Measurements from ENCODE around the gene STXBP5L.
"Not testable (repeated sequence)": the region's sequence is repeated elsewhere in the genome, so short reads cannot be mapped to it uniquely, and the experiment has no call there.

STXBP5L gene

GRCh38 chr3:121073011-121073410 is 165.0 kb downstream of the STXBP5L start:
- Histone ChIP-seq H3K27me3 (no peaks in the 10 kb centered on the region), H4K20me1 (no peaks in the 10 kb centered on the region), H3K9me3 (replicated peaks in 1 of 11) (peaks cover 10 to 23% (median 14%) of the 10 kb centered on the region in 11 experiments; a peak in 19 of 22 replicates), H3K36me3 (peaks cover 0 to 7% (median 0%) of the 10 kb centered on the region in 11 experiments; a peak in 2 of 22 replicates), H3K4me1 (peaks cover 0 to 7% (median 0%) of the 10 kb centered on the region in 10 experiments; a peak in 3 of 20 replicates), H3K27ac (no peak overlapping the region), H3K9ac (no peak overlapping the region), H3K4me3 (no peak overlapping the region), H3K4me2 (no peak overlapping the region)
- TF ChIP-seq Cebpa-rat (IDR thresholded peaks at IDR 0.05), result no peak

GRCh38 chr3:121075191-121075590 is 167.2 kb downstream of the STXBP5L start:
- Histone ChIP-seq H3K27me3 (no peaks in the 10 kb centered on the region), H3K27ac (no peak overlapping the region), H4K20me1 (no peaks in the 10 kb centered on the region), H3K9ac (no peak overlapping the region), H3K9me3 (replicated peaks in 1 of 11) (peaks cover 11 to 34% (median 21%) of the 10 kb centered on the region in 11 experiments; a peak in 20 of 22 replicates), H3K36me3 (peaks cover 0 to 7% (median 0%) of the 10 kb centered on the region in 11 experiments; a peak in 4 of 22 replicates), H3K4me1 (peaks cover 0 to 7% (median 0%) of the 10 kb centered on the region in 10 experiments; a peak in 3 of 20 replicates), H3K4me2 (no peak overlapping the region), H3K4me3 (no peak overlapping the region)
- TF ChIP-seq Cebpa-rat (IDR thresholded peaks at IDR 0.05), result no peak

- H3K4me2 ChIP-seq, H4K20me1 ChIP-seq, H3K27ac ChIP-seq: not testable (repeated sequence)
These were observed 170.5 kb downstream of the STXBP5L start for GRCh38 chr3:121078378-121079101.

GRCh38 chr3:121096953-121097352 is 188.9 kb downstream of the STXBP5L start:
- no peaks in the 10 kb centered on the region; a peak in 1 of 22 replicates for H3K9me3 ChIP-seq (replicated peaks in 1 of 11)
- H3K36me3 ChIP-seq, result peaks cover 0 to 4% (median 0%) of the 10 kb centered on the region in 11 experiments; a peak in 2 of 22 replicates
- H3K27ac ChIP-seq, result no peak overlapping the region
- no peak overlapping the region for H3K9ac ChIP-seq
- no peak for TF ChIP-seq Cebpa-rat (IDR thresholded peaks at IDR 0.05)
- no peaks in the 10 kb centered on the region for H3K4me1 ChIP-seq
- H4K20me1 ChIP-seq, result no peaks in the 10 kb centered on the region
- H3K4me3 ChIP-seq, result no peak overlapping the region
- no peaks in the 10 kb centered on the region for H3K27me3 ChIP-seq
- H3K4me2 ChIP-seq, result no peak overlapping the region

More at GRCh38 chr3:121078378-121079101, 170.5 kb downstream of the STXBP5L start:
- H3K9me3 ChIP-seq (replicated peaks in 1 of 11), result peaks cover 11 to 40% (median 27%) of the 10 kb centered on the region in 11 experiments; a peak in 20 of 22 replicates
- not testable (repeated sequence) for H3K4me3 ChIP-seq, H3K36me3 ChIP-seq, H3K4me1 ChIP-seq, H3K27me3 ChIP-seq, H3K9ac ChIP-seq

- not testable (repeated sequence) for H4K20me1 ChIP-seq; H3K9me3 ChIP-seq (replicated peaks in 1 of 11); H3K27ac ChIP-seq; H3K9ac ChIP-seq; H3K27me3 ChIP-seq; H3K4me3 ChIP-seq; H3K4me1 ChIP-seq; H3K4me2 ChIP-seq
- H3K36me3 ChIP-seq, result peaks cover 0 to 13% (median 6%) of the 10 kb centered on the region in 11 experiments; a peak in 9 of 22 replicates
These were observed 203.1 kb downstream of the STXBP5L start for GRCh38 chr3:121111086-121111485.

GRCh38 chr3:121111914-121112612 is 204.1 kb downstream of the STXBP5L start:
- Histone ChIP-seq H4K20me1 (no peaks in the 10 kb centered on the region; a peak in 1 of 22 replicates), H3K9ac (no peak overlapping the region), H3K27ac (no peak overlapping the region), H3K9me3 (replicated peaks in 1 of 11) (peaks cover 0 to 7% (median 4%) of the 10 kb centered on the region in 11 experiments; a peak in 3 of 22 replicates), H3K4me3 (no peak overlapping the region), H3K27me3 (no peaks in the 10 kb centered on the region), H3K4me1 (no peaks in the 10 kb centered on the region; a peak in 1 of 20 replicates), H3K4me2 (no peak overlapping the region), H3K36me3 (peaks cover 0 to 13% (median 6%) of the 10 kb centered on the region in 11 experiments; a peak in 9 of 22 replicates)
- TF ChIP-seq Cebpa-rat (IDR thresholded peaks at IDR 0.05), result no peak

- no peak overlapping the region for H3K27ac ChIP-seq
- no peaks in the 10 kb centered on the region for H3K9me3 ChIP-seq (replicated peaks in 1 of 11)
- H4K20me1 ChIP-seq, result no peaks in the 10 kb centered on the region
- TF ChIP-seq Cebpa-rat (IDR thresholded peaks at IDR 0.05), result no peak
- H3K36me3 ChIP-seq, result no peaks in the 10 kb centered on the region
- H3K9ac ChIP-seq, result no peak overlapping the region
- no peaks in the 10 kb centered on the region for H3K4me1 ChIP-seq
- no peaks in the 10 kb centered on the region for H3K27me3 ChIP-seq
- H3K4me3 ChIP-seq, result no peak overlapping the region
- no peak overlapping the region for H3K4me2 ChIP-seq
These were observed 218.2 kb downstream of the STXBP5L start for GRCh38 chr3:121126033-121126706.

- H3K9ac ChIP-seq, result no peak overlapping the region
- no peaks in the 10 kb centered on the region for H3K36me3 ChIP-seq
- no peak overlapping the region for H3K4me2 ChIP-seq
- H3K4me1 ChIP-seq, result no peaks in the 10 kb centered on the region
- H4K20me1 ChIP-seq, result no peaks in the 10 kb centered on the region
- H3K4me3 ChIP-seq, result no peak overlapping the region
- no peak overlapping the region for H3K27ac ChIP-seq
- no peak for TF ChIP-seq Cebpa-rat (IDR thresholded peaks at IDR 0.05)
- H3K27me3 ChIP-seq, result no peaks in the 10 kb centered on the region
- 0 out of 22 replicates have a peak, but pooled peaks cover 0 to under 1% (median 0%) of the 10 kb centered on the region in 11 experiments for H3K9me3 ChIP-seq (replicated peaks in 1 of 11)
These were observed 218.7 kb downstream of the STXBP5L start for GRCh38 chr3:121126707-121127035.

- Histone ChIP-seq H3K9me3 (replicated peaks in 1 of 11) (peaks cover 0 to 7% (median 0%) of the 10 kb centered on the region in 11 experiments; a peak in 1 of 22 replicates), H3K36me3 (no peaks in the 10 kb centered on the region), H3K4me1 (peaks cover 0 to 23% (median 4%) of the 10 kb centered on the region in 10 experiments; a peak in 11 of 20 replicates), H3K27me3 (no peaks in the 10 kb centered on the region), H3K27ac (no peak overlapping the region), H4K20me1 (no peaks in the 10 kb centered on the region), H3K9ac (no peak overlapping the region), H3K4me3 (peak overlapping the region in 1 of 10 experiments; percentile 13; a peak in 1 of 20 replicates), H3K4me2 (peak overlapping the region in 2 of 11 experiments; percentile 31 to 54; a peak in 3 of 22 replicates)
- no peak for TF ChIP-seq Cebpa-rat (IDR thresholded peaks at IDR 0.05)
These were observed 244.6 kb downstream of the STXBP5L start for GRCh38 chr3:121152573-121152972.

Measured in BLaER1 treated with 17β-estradiol and CSF1 and Interleukin-3, amounts not matched to agents 10 nM and 100 nM (cell line).